ENCODE results near the gene SORCS2.

SORCS2 gene

GRCh38 chr4:7224878-7225533, 32.7 kb downstream of the SORCS2 start:
- no peak for DNase-seq

GRCh38 chr4:7226439-7226838, 34.1 kb downstream of the SORCS2 start:
- no peak for DNase-seq

- no peak for DNase-seq
Measured at GRCh38 chr4:7227008-7227407, 34.7 kb downstream of the SORCS2 start.

- no peak for DNase-seq
Measured at GRCh38 chr4:7228734-7229133, 36.4 kb downstream of the SORCS2 start.

GRCh38 chr4:7232061-7232650, 39.8 kb downstream of the SORCS2 start:
- DNase-seq, result no peak

GRCh38 chr4:7233006-7233580, 40.8 kb downstream of the SORCS2 start:
- DNase-seq, result no peak

DNA sequence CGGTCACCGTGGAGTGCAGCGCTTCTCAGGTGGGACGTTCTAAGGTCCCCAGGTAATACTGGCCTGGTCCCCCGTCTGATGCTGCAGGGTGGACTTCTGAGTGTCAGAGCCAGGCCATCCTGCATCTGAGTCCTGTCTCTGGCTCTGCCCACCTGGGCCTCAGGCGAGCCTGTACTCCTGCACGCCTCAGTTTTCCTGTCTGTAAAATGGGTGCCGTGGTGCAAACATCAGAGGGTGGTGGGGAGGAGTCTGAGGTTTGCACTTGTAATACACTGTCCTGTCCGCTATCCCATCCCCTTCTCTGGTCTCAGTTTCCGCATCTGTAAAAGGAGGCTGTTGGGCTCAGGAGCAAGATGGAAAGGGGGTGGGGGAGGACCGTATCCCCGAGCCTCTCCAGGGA, 41.3 kb downstream of the SORCS2 start:
- no peak for DNase-seq

GRCh38 chr4:7234355-7235029, 42.2 kb downstream of the SORCS2 start:
- DNase-seq, result no peak

GRCh38 chr4:7235030-7235380, 42.7 kb downstream of the SORCS2 start:
- DNase-seq, result no peak

GRCh38 chr4:7236847-7237246, 44.5 kb downstream of the SORCS2 start:
- DNase-seq, result no peak

DNA sequence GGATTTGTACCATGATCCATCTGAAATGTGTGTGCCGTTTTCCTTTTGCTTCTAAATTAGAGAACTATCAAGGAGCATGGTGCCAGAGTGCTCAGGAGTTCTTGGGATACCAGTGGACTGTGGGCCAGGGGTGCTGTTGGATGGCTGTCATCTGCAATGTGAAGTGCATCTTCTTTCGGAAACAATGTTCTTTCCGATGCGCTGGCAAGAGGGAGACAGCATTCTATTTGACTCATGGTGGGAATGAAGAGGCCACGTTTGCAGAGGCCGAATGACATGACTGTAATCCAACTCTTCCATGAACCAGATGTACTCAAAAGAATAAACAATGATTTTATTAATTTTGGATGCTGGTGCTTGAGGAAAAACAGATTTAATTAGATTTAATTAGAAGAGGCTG, 45.5 kb downstream of the SORCS2 start:
- DNase-seq, result no peak

- no peak for DNase-seq
Measured at GRCh38 chr4:7238300-7238960, 46.1 kb downstream of the SORCS2 start.

DNA sequence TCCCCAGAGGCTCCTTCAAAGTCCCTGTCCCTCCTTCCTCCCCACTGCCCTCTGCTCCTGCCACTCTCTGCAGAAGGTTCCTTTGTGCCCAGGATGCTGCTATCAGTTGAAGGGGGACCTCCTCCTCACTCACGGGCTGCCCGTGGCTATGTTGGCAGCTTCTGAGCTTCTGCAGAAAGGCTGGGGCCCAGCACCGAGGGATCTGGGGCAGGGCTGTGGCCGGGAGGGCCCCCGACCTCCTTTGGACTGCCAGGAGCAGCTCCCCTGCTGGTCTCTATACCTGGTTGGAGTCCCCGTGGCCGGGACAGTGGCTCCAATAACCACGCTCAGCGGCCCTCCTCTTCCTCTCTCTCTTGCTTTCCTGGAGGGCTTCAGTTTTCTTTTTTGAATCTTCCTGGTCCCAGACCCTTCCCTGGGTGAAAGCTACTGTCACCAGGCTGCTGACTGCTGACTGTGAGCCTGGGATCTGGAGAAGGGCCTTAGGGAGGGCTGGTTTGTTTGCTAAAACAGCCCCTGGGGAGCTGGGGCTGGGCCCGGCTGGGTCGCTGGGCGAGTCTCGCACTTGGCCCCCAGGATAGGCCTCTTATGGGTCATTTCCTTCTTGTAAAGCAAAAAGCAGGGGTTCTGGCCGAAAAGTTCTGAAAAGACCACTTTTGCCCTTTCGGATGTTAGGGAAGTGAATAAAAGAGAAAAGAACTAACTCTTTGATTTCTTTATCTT, 46.9 kb downstream of the SORCS2 start:
- no peak for DNase-seq

DNA sequence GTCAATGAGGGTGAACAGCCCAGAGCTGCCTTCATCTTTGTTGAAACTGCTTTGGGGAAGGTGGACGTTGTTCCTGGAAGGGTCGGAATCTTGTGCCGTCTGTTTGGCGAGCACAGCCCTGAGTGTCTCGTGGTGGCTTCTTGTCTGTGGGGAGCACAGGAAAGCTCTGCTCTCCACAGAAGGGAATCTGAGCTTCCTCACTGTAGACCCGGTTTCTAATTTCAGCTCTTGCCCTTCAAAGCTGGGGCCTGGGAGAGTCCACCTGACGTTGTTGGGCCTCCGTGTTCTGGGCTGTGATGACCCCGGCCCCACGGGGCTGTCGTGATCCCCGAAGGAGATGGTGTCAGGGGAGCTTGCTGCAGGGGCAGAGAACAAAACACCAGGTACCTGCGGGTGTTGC, 47.5 kb downstream of the SORCS2 start:
- DNase-seq, result no peak

GRCh38 chr4:7240306-7240705, 48.0 kb downstream of the SORCS2 start:
- DNase-seq, result no peak

GRCh38 chr4:7241597-7242125, 49.3 kb downstream of the SORCS2 start:
- DNase-seq, result no peak

- DNase-seq, result no peak
Measured at GRCh38 chr4:7242766-7243165, 50.4 kb downstream of the SORCS2 start.

DNA sequence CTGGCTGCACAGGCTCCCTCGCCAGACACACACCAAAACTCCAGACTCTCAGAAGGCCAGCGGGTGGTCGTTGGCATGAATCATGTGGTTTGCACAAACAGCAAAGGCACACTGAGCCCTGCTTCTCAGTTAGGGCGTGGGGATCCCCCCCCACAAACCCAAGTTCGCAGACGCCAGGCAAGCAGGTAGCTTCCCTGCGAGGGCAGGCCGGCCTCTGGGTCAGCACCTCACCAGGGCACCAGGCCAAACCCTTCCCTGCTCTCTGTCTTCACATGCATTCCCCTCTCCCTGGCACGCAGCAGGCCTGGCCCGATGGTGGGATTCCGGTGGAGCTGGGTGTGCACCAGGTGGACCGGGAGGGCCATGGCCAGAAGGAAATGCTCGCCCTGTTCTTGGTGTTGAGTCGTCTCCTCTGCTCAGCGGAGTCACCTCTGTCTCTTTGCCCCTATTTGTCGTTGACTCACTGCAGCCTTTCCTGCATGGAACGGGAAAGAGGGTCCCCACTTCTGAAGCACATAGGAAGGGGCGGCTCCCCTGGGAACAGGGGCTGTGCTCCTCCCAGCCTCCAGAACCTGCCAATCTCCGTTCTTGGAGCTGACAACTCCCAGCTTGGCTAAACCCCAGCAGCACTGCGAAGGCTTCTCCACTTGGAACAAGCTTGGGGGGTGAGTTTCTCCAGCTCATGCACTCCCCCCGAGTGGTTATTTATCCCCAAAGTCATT, 51.4 kb downstream of the SORCS2 start:
- DNase-seq, result no peak

DNA sequence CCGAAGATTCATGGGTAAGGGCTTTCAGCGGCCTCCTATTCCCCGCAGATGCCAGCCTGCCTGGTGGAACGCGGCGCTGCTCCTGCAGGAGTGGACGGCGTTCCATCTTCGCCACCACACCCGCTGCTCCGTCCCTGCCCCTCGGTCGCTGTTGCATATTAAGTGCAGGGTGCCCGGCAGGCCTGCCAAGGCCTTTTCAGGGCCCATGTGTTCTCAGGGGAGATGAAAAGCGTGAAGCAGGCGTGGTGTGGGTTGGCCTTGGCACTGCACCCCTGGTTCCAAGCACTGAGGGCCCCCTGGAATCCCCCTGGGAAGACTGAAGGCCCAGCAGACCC, 52.0 kb downstream of the SORCS2 start:
- DNase-seq, result no peak

GRCh38 chr4:7244751-7245320, 52.5 kb downstream of the SORCS2 start:
- DNase-seq, result no peak

- DNase-seq, result no peak
Measured at GRCh38 chr4:7247521-7247920, 55.2 kb downstream of the SORCS2 start.

GRCh38 chr4:7247946-7248345, 55.6 kb downstream of the SORCS2 start:
- no peak for DNase-seq

Measured in NCI-H1694 treated with DMSO at 0.1 percent for 48 hours (cell line).